ENCODE data around the gene TSPAN31.

DNA sequence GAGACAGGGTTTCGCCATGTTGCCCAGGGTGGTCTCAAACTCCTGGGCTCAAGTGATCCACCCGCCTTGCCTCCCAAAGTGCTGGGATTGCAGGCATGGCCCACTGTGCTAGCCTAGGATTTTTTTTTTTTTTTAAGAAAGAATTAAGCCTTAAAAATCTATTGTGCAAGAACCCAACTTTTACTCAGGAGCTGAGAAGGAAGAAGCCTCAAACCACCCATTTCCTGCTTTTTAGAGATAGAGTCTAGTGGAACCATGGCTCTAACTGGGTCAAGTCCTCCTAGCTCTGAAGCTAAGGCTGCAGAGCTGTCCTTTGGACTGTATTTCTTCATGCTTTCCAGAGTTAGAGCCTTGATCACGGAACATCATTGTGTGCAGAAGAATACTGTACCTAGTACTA lies 36.4 kb downstream of the TSPAN31 start:
- TF ChIP-seq, protein P1, sequence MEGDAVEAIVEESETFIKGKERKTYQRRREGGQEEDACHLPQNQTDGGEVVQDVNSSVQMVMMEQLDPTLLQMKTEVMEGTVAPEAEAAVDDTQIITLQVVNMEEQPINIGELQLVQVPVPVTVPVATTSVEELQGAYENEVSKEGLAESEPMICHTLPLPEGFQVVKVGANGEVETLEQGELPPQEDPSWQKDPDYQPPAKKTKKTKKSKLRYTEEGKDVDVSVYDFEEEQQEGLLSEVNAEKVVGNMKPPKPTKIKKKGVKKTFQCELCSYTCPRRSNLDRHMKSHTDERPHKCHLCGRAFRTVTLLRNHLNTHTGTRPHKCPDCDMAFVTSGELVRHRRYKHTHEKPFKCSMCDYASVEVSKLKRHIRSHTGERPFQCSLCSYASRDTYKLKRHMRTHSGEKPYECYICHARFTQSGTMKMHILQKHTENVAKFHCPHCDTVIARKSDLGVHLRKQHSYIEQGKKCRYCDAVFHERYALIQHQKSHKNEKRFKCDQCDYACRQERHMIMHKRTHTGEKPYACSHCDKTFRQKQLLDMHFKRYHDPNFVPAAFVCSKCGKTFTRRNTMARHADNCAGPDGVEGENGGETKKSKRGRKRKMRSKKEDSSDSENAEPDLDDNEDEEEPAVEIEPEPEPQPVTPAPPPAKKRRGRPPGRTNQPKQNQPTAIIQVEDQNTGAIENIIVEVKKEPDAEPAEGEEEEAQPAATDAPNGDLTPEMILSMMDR (IDR thresholded peaks at IDR 0.05): no peak
- TF ChIP-seq POLR2A (IDR thresholded peaks at IDR 0.05): no peak

All from uterus (tissue), 2 donors.